ENCODE results near the gene PIP5K1C. TPM values are rescaled to one million over a fixed set of nuclear protein-coding genes. Genes with fewer than 3 reads are reported as not detected.

PIP5K1C gene
- total RNA-seq, 1 donor from 2014 or later: 65.8 TPM

DNA sequence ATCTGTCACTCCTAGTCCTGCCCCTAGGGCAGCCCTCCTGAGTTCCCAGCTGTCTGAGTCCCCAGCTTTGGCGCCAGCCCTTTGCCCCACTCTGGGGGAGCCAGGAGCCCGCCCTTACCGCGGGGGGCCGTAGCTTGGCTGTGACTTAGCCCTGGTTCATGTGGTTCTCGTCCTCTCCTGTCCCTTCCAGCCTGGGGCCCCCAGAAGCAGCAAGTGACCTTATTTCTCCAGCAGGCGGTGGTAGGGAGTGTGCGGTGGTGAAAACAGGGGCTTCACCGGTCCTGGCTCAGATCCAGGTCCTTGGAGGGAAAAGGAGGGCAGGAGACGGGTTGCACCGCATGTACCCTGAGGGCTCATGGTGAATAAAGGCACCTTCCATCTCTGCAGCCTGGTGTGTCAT, 107.1 kb downstream of the PIP5K1C start:
- H3K27ac Mint-ChIP-seq (ENCODE audit: unreplicated experiment): no peak overlapping the region

GRCh38 chr19:3591876-3592613, 108.2 kb downstream of the PIP5K1C start:
- no peaks in the 10 kb centered on the region for H3K9me3 Mint-ChIP-seq (ENCODE audit: unreplicated experiment)
- H3K36me3 Mint-ChIP-seq (ENCODE audit: low read depth, unreplicated experiment): peaks cover 9% of the 10 kb centered on the region
- no peak overlapping the region for H3K27ac Mint-ChIP-seq (ENCODE audit: unreplicated experiment)
- H3K4me1 Mint-ChIP-seq (ENCODE audit: unreplicated experiment): no peaks in the 10 kb centered on the region
- H3K27me3 Mint-ChIP-seq (ENCODE audit: unreplicated experiment): peaks cover 4% of the 10 kb centered on the region
- no peak for DNase-seq (ENCODE audit: low spot score)
- TF ChIP-seq, protein P1, sequence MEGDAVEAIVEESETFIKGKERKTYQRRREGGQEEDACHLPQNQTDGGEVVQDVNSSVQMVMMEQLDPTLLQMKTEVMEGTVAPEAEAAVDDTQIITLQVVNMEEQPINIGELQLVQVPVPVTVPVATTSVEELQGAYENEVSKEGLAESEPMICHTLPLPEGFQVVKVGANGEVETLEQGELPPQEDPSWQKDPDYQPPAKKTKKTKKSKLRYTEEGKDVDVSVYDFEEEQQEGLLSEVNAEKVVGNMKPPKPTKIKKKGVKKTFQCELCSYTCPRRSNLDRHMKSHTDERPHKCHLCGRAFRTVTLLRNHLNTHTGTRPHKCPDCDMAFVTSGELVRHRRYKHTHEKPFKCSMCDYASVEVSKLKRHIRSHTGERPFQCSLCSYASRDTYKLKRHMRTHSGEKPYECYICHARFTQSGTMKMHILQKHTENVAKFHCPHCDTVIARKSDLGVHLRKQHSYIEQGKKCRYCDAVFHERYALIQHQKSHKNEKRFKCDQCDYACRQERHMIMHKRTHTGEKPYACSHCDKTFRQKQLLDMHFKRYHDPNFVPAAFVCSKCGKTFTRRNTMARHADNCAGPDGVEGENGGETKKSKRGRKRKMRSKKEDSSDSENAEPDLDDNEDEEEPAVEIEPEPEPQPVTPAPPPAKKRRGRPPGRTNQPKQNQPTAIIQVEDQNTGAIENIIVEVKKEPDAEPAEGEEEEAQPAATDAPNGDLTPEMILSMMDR (IDR thresholded peaks at IDR 0.05; ENCODE audit: unreplicated experiment): no peak
- H3K4me3 Mint-ChIP-seq (ENCODE audit: unreplicated experiment): no peak overlapping the region

More for the DNA sequence above, 107.1 kb downstream of the PIP5K1C start:
- H3K9me3 Mint-ChIP-seq (ENCODE audit: unreplicated experiment): no peaks in the 10 kb centered on the region
- no peak for DNase-seq (ENCODE audit: low spot score)
- H3K27me3 Mint-ChIP-seq (ENCODE audit: unreplicated experiment): peaks cover 4% of the 10 kb centered on the region
- H3K4me1 Mint-ChIP-seq (ENCODE audit: unreplicated experiment): no peaks in the 10 kb centered on the region
- TF ChIP-seq, protein P1 (IDR thresholded peaks at IDR 0.05; ENCODE audit: unreplicated experiment): no peak
- peaks cover 9% of the 10 kb centered on the region for H3K36me3 Mint-ChIP-seq (ENCODE audit: low read depth, unreplicated experiment)
- no peak overlapping the region for H3K4me3 Mint-ChIP-seq (ENCODE audit: unreplicated experiment)

- DNase-seq (ENCODE audit: low spot score): no peak
- Mint-ChIP-seq H3K4me1 (ENCODE audit: unreplicated experiment) (no peaks in the 10 kb centered on the region), H3K36me3 (ENCODE audit: low read depth, unreplicated experiment) (peaks cover 9% of the 10 kb centered on the region), H3K27me3 (ENCODE audit: unreplicated experiment) (peaks cover 4% of the 10 kb centered on the region), H3K9me3 (ENCODE audit: unreplicated experiment) (no peaks in the 10 kb centered on the region), H3K27ac (ENCODE audit: unreplicated experiment) (no peak overlapping the region), H3K4me3 (ENCODE audit: unreplicated experiment) (no peak overlapping the region)
- TF ChIP-seq, protein P1 (IDR thresholded peaks at IDR 0.05; ENCODE audit: unreplicated experiment): no peak
Observed at GRCh38 chr19:3590991-3591659, 109.1 kb downstream of the PIP5K1C start.

GRCh38 chr19:3589949-3590348, 110.3 kb downstream of the PIP5K1C start:
- H3K4me1 Mint-ChIP-seq (ENCODE audit: unreplicated experiment): no peaks in the 10 kb centered on the region
- no peaks in the 10 kb centered on the region for H3K9me3 Mint-ChIP-seq (ENCODE audit: unreplicated experiment)
- TF ChIP-seq, protein P1 (IDR thresholded peaks at IDR 0.05; ENCODE audit: unreplicated experiment): no peak
- no peak for DNase-seq (ENCODE audit: low spot score)
- peaks cover 4% of the 10 kb centered on the region for H3K27me3 Mint-ChIP-seq (ENCODE audit: unreplicated experiment)
- H3K36me3 Mint-ChIP-seq (ENCODE audit: low read depth, unreplicated experiment): peaks cover 9% of the 10 kb centered on the region
- H3K27ac Mint-ChIP-seq (ENCODE audit: unreplicated experiment): no peak overlapping the region
- H3K4me3 Mint-ChIP-seq (ENCODE audit: unreplicated experiment): no peak overlapping the region

DNA sequence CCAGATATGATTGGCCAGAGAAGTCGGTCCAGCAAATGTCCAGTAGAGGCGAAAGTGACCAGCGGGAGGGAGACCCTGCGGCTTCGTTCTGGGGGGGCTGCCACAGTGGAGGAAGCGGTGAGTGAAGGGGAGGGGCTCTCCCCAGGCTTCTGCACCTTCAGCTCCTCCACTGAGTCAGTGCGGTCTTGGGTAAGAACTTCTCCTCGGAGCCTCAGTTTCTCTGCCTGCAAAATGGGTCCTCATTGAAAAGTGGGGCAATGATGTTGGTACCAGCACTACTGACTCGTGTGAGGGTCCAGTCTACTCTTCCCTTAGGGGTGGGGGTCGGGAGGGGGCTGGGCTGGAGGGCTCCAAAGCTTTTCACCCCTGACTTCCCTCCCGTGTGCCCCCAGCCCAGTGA, 110.8 kb downstream of the PIP5K1C start:
- Mint-ChIP-seq H3K27ac (ENCODE audit: unreplicated experiment) (no peak overlapping the region), H3K4me1 (ENCODE audit: unreplicated experiment) (no peaks in the 10 kb centered on the region), H3K36me3 (ENCODE audit: low read depth, unreplicated experiment) (peaks cover 9% of the 10 kb centered on the region), H3K9me3 (ENCODE audit: unreplicated experiment) (no peaks in the 10 kb centered on the region), H3K4me3 (ENCODE audit: unreplicated experiment) (no peak overlapping the region), H3K27me3 (ENCODE audit: unreplicated experiment) (peaks cover 4% of the 10 kb centered on the region)
- no peak for DNase-seq (ENCODE audit: low spot score)
- TF ChIP-seq, protein P1 (IDR thresholded peaks at IDR 0.05; ENCODE audit: unreplicated experiment): no peak
